H1 (cell line): ENCODE data around the gene OTUD5. TPM values are rescaled to one million over a fixed set of nuclear protein-coding genes. Genes with fewer than 3 reads are reported as not detected.

ENCODE experiments used
- CTCF ChIA-PET: fragments of 300-600 bp; sonication (Branson Sonifier 250); formaldehyde crosslinking; loops from one replicate; lab custom pipeline; 2021; ENCODE audit not compliant: partially characterized antibody; lab: Charles Lee
- POLR2A ChIA-PET: fragments of 300-600 bp; sonication (Branson Sonifier 250); formaldehyde crosslinking; loops from one replicate; lab custom pipeline; 2021; ENCODE audit warnings: inconsistent platforms; ENCODE audit not compliant: partially characterized antibody; lab: Charles Lee
- DNase-seq, 2 experiments: peaks; one replicate each; pipeline versions ENCODE4 v3.0.0 to v3.0.0-alpha.2; 2010 to 2022; ENCODE audit warnings: low spot score in 2 of 2, low read depth in 1 of 2, mixed read lengths in 1 of 2
- FAIRE-seq: peaks from 2 replicates; lab custom pipeline; 2011; peaks lifted over from hg19 to GRCh38; lab: Jason Lieb, UNC
- H2AFZ ChIP-seq: 2 replicates; pipeline ENCODE4 v1.8.1; 2012; ENCODE audit warnings: low read length, inconsistent platforms
- H2AK5ac ChIP-seq: 2 replicates; pipeline ENCODE4 v1.6.1; 2013; ENCODE audit warnings: low read depth, low read length
- H2BK120ac ChIP-seq: replicated peaks from 2 replicates; pipeline ENCODE3; 2013; ENCODE audit warnings: low read depth, low read length, inconsistent platforms
- H2BK12ac ChIP-seq: 2 replicates; pipeline ENCODE4 v1.6.1; 2013; ENCODE audit warnings: low read depth, low read length
- H2BK15ac ChIP-seq: 2 replicates; pipeline ENCODE4 v1.6.1; 2013; ENCODE audit warnings: low read length
- H2BK20ac ChIP-seq: 2 replicates; pipeline ENCODE4 v1.6.1; 2013; ENCODE audit warnings: low read length
- H2BK5ac ChIP-seq: 2 replicates; pipeline ENCODE4 v1.6.1; 2013; ENCODE audit warnings: low read depth, low read length
- H3K14ac ChIP-seq: 2 replicates; pipeline ENCODE4 v1.6.1; 2013; ENCODE audit warnings: inconsistent platforms; ENCODE audit not compliant: insufficient read length
- H3K18ac ChIP-seq: 2 replicates; pipeline ENCODE4 v1.6.1; 2013; ENCODE audit warnings: low read length; ENCODE audit errors: extremely low read depth
- H3K23ac ChIP-seq: 2 replicates; pipeline ENCODE4 v1.6.1; 2013; ENCODE audit warnings: inconsistent platforms; ENCODE audit not compliant: insufficient read length
- H3K23me2 ChIP-seq: 2 replicates; pipeline ENCODE4 v1.6.1; 2013; ENCODE audit warnings: low read depth, low read length
- H3K27ac ChIP-seq: 2 replicates; pipeline ENCODE4 v1.6.1; 2011; ENCODE audit warnings: low read depth, low read length, inconsistent platforms
- H3K27me3 ChIP-seq, 4 experiments: replicated peaks in 1 of 4; 1 replicate in 1 of 4; 2 replicates in 3 of 4; pipeline versions ENCODE4 v1.6.1 to v1.8.1; 2011 to 2013; ENCODE audit warnings: low read length in 3 of 4, mild to moderate bottlenecking in 3 of 4, inconsistent platforms in 2 of 4, mixed read lengths in 2 of 4, moderate library complexity in 1 of 4; ENCODE audit not compliant: control insufficient read depth in 3 of 4, insufficient read depth in 3 of 4; ENCODE audit errors: extremely low read depth in 1 of 4
- H3K36me3 ChIP-seq, 4 experiments: 2 replicates each; pipeline versions ENCODE4 v1.6.1 to v1.8.1; 2011 to 2013; ENCODE audit warnings: mild to moderate bottlenecking in 4 of 4, low read length in 3 of 4, moderate library complexity in 2 of 4, control low read depth in 1 of 4, inconsistent platforms in 1 of 4; ENCODE audit not compliant: insufficient read depth in 4 of 4, control insufficient read depth in 2 of 4
- H3K4ac ChIP-seq: replicated peaks from 2 replicates; pipeline ENCODE3; 2013; ENCODE audit warnings: low read length, low read depth, mixed read lengths, inconsistent platforms; ENCODE audit not compliant: insufficient read length
- H3K4me1 ChIP-seq, 4 experiments: replicated peaks in 1 of 4; 1 replicate in 1 of 4; 2 replicates in 3 of 4; pipeline versions ENCODE4 v1.6.1 to v1.8.1; 2011 to 2013; ENCODE audit warnings: low read length in 3 of 4, inconsistent platforms in 2 of 4, mixed read lengths in 1 of 4; ENCODE audit not compliant: insufficient read depth in 4 of 4, control insufficient read depth in 3 of 4
- H3K4me2 ChIP-seq, 2 experiments: 2 replicates each; pipeline versions ENCODE4 v1.6.1 to v1.8.1; 2011 to 2013; ENCODE audit warnings: low read depth in 2 of 2, low read length in 2 of 2, control low read depth in 1 of 2, inconsistent platforms in 1 of 2, mild to moderate bottlenecking in 1 of 2; ENCODE audit not compliant: insufficient read depth in 1 of 2
- H3K4me3 ChIP-seq, 4 experiments: fragments of 200-600, 300-600 bp in 1 of 4; sonication (generic), shearing (Covaris generic), sonication (Bioruptor Twin) in 1 of 4; 2 replicates each; pipeline versions ENCODE4 v1.5.1 to v1.8.1; 2011 to 2016; ENCODE audit warnings: low read length in 4 of 4, low read depth in 3 of 4, control low read depth in 2 of 4, inconsistent platforms in 2 of 4, mild to moderate bottlenecking in 2 of 4, mixed read lengths in 1 of 4, moderate library complexity in 1 of 4; ENCODE audit not compliant: insufficient read depth in 2 of 4; ENCODE audit errors: extremely low read depth in 1 of 4
- H3K56ac ChIP-seq: replicated peaks from 2 replicates; pipeline ENCODE3; 2013; ENCODE audit warnings: low read depth, mild to moderate bottlenecking, mixed read lengths, low read length, inconsistent platforms; ENCODE audit not compliant: insufficient read length
- H3K79me1 ChIP-seq: 2 replicates; pipeline ENCODE4 v1.6.1; 2013; ENCODE audit warnings: low read depth, low read length, control low read depth
- H3K79me2 ChIP-seq, 2 experiments: 2 replicates each; pipeline versions ENCODE4 v1.6.1 to v1.8.1; 2012 to 2013; ENCODE audit warnings: low read length in 2 of 2, mild to moderate bottlenecking in 2 of 2, inconsistent platforms in 1 of 2; ENCODE audit not compliant: insufficient read depth in 2 of 2, control insufficient read depth in 1 of 2
- H3K9ac ChIP-seq, 4 experiments: replicated peaks in 1 of 4; 1 replicate in 1 of 4; 2 replicates in 3 of 4; pipeline versions ENCODE4 v1.6.1 to v1.8.1; 2011 to 2013; ENCODE audit warnings: low read depth in 3 of 4, low read length in 3 of 4, control low read depth in 2 of 4, mild to moderate bottlenecking in 2 of 4, moderate library complexity in 2 of 4, inconsistent platforms in 1 of 4; ENCODE audit errors: extremely low read depth in 1 of 4
- H3K9me3 ChIP-seq, 2 experiments: 2 replicates each; pipeline versions ENCODE4 v1.6.1 to v1.8.1; 2012 to 2013; ENCODE audit warnings: mild to moderate bottlenecking in 2 of 2, moderate library complexity in 2 of 2, control low read depth in 1 of 2, inconsistent platforms in 1 of 2, low read depth in 1 of 2, low read length in 1 of 2, mixed read lengths in 1 of 2; ENCODE audit not compliant: insufficient read depth in 2 of 2
- H4K20me1 ChIP-seq, 2 experiments: replicated peaks in 1 of 2; 2 replicates each; pipeline versions ENCODE3 to v1.8.1; 2011 to 2013; ENCODE audit warnings: inconsistent platforms in 2 of 2, low read length in 2 of 2, mild to moderate bottlenecking in 1 of 2; ENCODE audit not compliant: insufficient read depth in 2 of 2, control insufficient read depth in 1 of 2
- H4K5ac ChIP-seq: 2 replicates; pipeline ENCODE4 v1.6.1; 2013; ENCODE audit warnings: low read length, low read depth, mixed read lengths, inconsistent platforms; ENCODE audit not compliant: insufficient read length
- H4K8ac ChIP-seq: 2 replicates; pipeline ENCODE4 v1.8.0; 2013; ENCODE audit warnings: mild to moderate bottlenecking, moderate library complexity, low read length, inconsistent platforms; ENCODE audit not compliant: insufficient read depth; ENCODE audit errors: extremely low read depth
- H4K91ac ChIP-seq: replicated peaks from 2 replicates; pipeline ENCODE3; 2013; ENCODE audit warnings: low read length, mixed read lengths, inconsistent platforms; ENCODE audit not compliant: insufficient read length
- BCL11A ChIP-seq, 2 experiments: IDR thresholded peaks; one replicate each; pipeline ENCODE4 v1.6.1; 2011; ENCODE audit warnings: low read depth in 2 of 2, low read length in 2 of 2, mild to moderate bottlenecking in 2 of 2
- BRCA1 ChIP-seq: IDR thresholded peaks from 2 replicates; pipeline ENCODE4 v1.6.1; 2012; ENCODE audit warnings: low read depth, low read length, improper control_type of control experiment
- HDAC6 ChIP-seq: IDR thresholded peaks from one replicate; pipeline ENCODE4 v1.7.1; 2012; ENCODE audit warnings: low read depth, mild to moderate bottlenecking, inconsistent platforms, low read length, moderate library complexity
- NRF1 ChIP-seq: IDR thresholded peaks from 2 replicates; pipeline ENCODE4 v1.6.1; 2011; ENCODE audit warnings: mild to moderate bottlenecking, low read depth, low read length, improper control_type of control experiment
- RBBP5 ChIP-seq: IDR thresholded peaks from 2 replicates; pipeline ENCODE4 v1.7.1; 2012; ENCODE audit warnings: low read depth, mild to moderate bottlenecking, inconsistent platforms, low read length, moderate library complexity, borderline replicate concordance
- SP4 ChIP-seq: IDR thresholded peaks from 2 replicates; pipeline ENCODE4 v1.6.1; 2012; ENCODE audit warnings: low read length, inconsistent platforms
- TEAD4 ChIP-seq: IDR thresholded peaks from 2 replicates; pipeline ENCODE4 v1.6.1; 2012; ENCODE audit warnings: low read depth, low read length, inconsistent platforms, mixed read lengths
- YY1 ChIP-seq: IDR thresholded peaks from 2 replicates; pipeline ENCODE4 v1.6.1; 2011; ENCODE audit warnings: low read depth, mild to moderate bottlenecking, low read length
- WGBS, 2 experiments: shearing (Covaris generic) in 1 of 2; methylation state at CpG; one replicate each; pipeline versions ENCODE4 v1.1.6 to v1.1.7; 2013 to 2015; ENCODE audit warnings: low lambda C conversion rate in 2 of 2, mixed read lengths in 2 of 2, inconsistent platforms in 1 of 2, low coverage in 1 of 2, missing lambda C conversion rate in 1 of 2; ENCODE audit not compliant: insufficient replicate concordance in 2 of 2, insufficient coverage in 1 of 2, insufficient read length in 1 of 2; ENCODE audit errors: extremely low coverage in 1 of 2, missing lambda C conversion rate in 1 of 2; 5-methylcytosine and 5-hydroxymethylcytosine counted together
- polyA plus RNA-seq, 7 experiments: library from polyadenylated mRNA; depleted of rRNA in 3 of 7; stranded (reverse) in 5 of 7; unstranded in 2 of 7; fragments of >200 nt in 5 of 7; fragments of 200-250 nt in 2 of 7; gene quantifications; 1 replicate in 5 of 7; 2 replicates in 1 of 7; 4 replicates in 1 of 7; pipeline versions ENCODE4 v1.2.1 to v1.2.3, GENCODE V29; 2011 to 2013; ENCODE audit warnings: missing spikeins in 2 of 7, mixed read lengths in 2 of 7
- total RNA-seq: library from RNA; stranded (reverse); fragmentation: NEBNext Ultra II Directional; extraction: Animal tissue kit (Norgen Biotek cat#: 25700); gene quantifications from 2 replicates; pipeline ENCODE4 v1.2.1, GENCODE V29; 2021
- TF ChIP-seq, protein P1 (sequence below): IDR thresholded peaks from 2 replicates; pipeline ENCODE4 v1.6.1; 2011; ENCODE audit warnings: low read length, improper control_type of control experiment

OTUD5 gene
- total and polyA plus RNA-seq, 2 of the 8 experiments (the other 6 are each of a cell fraction or from before 2014, with no cell fraction given) = 46.3 to 53.5 TPM

GRCh38 chrX:48934581-48935300 lies 22.7 kb downstream of the OTUD5 start:
- 90% methylated on average over 7 of the region's 7 CpGs; no CpG with 5 or more reads in 1 of the 2 experiments for WGBS, 2 experiments
- H3K18ac ChIP-seq = no peak overlapping the region
- no peak overlapping the region for H3K4me3 ChIP-seq
- H2BK5ac ChIP-seq = no peak overlapping the region
- H2BK20ac ChIP-seq = no peak overlapping the region
- no peaks in the 10 kb centered on the region for H3K23me2 ChIP-seq
- no peak overlapping the region for H2BK12ac ChIP-seq
- POLR2A ChIA-PET = interaction anchor here (21.5 kb wide), 1 partner anchor 20 kb away, joined by 572 read pairs; the partner anchor contains the start of genes PIM2 and SLC35A2
- no peak overlapping the region for H4K91ac ChIP-seq
- H3K27ac ChIP-seq = no peak overlapping the region
- H3K4ac ChIP-seq = no peak overlapping the region
- H2AFZ ChIP-seq = no peak overlapping the region
- H3K4me2 ChIP-seq = no peak overlapping the region
- H3K23ac ChIP-seq = no peak overlapping the region
- no peaks in the 10 kb centered on the region for H4K20me1 ChIP-seq
- no peak for TF ChIP-seq RBBP5
- no peak for TF ChIP-seq HDAC6
- TF ChIP-seq BCL11A (IDR thresholded peaks at IDR 0.05; ENCODE audit: low read depth in 2 of 2, low read length in 2 of 2) = no peak
- no peak for TF ChIP-seq YY1
- TF ChIP-seq BRCA1 = no peak
- no peak for TF ChIP-seq SP4
- TF ChIP-seq TEAD4 = no peak
- TF ChIP-seq, protein P1, sequence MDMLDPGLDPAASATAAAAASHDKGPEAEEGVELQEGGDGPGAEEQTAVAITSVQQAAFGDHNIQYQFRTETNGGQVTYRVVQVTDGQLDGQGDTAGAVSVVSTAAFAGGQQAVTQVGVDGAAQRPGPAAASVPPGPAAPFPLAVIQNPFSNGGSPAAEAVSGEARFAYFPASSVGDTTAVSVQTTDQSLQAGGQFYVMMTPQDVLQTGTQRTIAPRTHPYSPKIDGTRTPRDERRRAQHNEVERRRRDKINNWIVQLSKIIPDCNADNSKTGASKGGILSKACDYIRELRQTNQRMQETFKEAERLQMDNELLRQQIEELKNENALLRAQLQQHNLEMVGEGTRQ = no peak
- TF ChIP-seq NRF1 = no peak
- peaks cover 0 to 33% (median 11%) of the 10 kb centered on the region in 4 experiments; a peak in 6 of 8 replicates for H3K36me3 ChIP-seq
- no peak overlapping the region for H2AK5ac ChIP-seq
- no peak overlapping the region; the same call in 1 of the 2 replicates for H4K8ac ChIP-seq
- H3K27me3 ChIP-seq = no peaks in the 10 kb centered on the region
- H3K4me1 ChIP-seq = peaks cover 0 to 12% (median 3%) of the 10 kb centered on the region in 4 experiments; a peak in 6 of 7 replicates
- no peak for DNase-seq
- H4K5ac ChIP-seq = no peak overlapping the region
- no peak overlapping the region for H2BK15ac ChIP-seq
- H3K9me3 ChIP-seq = no peaks in the 10 kb centered on the region
- H3K79me1 ChIP-seq = no peaks in the 10 kb centered on the region
- CTCF ChIA-PET = interaction anchor here (1.0 kb wide), 1 partner anchor 23 kb away, joined by 3 read pairs; no protein-coding TSS in a partner anchor
- no peak overlapping the region for H3K56ac ChIP-seq
- H3K14ac ChIP-seq = no peak overlapping the region
- H3K9ac ChIP-seq = no peak overlapping the region
- peaks cover 0 to 37% of the 10 kb centered on the region in 2 experiments; a peak in 2 of 4 replicates for H3K79me2 ChIP-seq
- H2BK120ac ChIP-seq = no peak overlapping the region
- no peak for FAIRE-seq
